ENCODE measurements around the gene POU2AF1.

DNA sequence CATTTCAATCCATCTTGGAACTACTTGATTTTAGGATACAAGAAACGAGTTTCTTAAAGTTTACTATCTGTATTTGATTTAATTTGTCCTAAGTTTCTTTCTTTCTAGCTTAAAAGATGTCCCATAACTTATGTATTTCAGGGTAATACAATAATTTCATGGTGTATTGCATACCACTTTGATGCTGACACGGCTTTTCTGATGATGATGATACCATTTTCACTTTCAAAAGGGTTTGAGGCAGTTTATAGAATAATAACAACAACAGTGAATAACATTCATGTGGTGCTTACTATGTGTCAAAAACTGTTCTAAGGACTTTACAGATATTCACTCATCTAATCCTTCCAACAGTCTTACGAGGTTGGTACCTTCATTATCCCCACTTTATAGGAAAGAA is 33.2 kb upstream of the POU2AF1 start:
- TF ChIP-seq, protein P1, sequence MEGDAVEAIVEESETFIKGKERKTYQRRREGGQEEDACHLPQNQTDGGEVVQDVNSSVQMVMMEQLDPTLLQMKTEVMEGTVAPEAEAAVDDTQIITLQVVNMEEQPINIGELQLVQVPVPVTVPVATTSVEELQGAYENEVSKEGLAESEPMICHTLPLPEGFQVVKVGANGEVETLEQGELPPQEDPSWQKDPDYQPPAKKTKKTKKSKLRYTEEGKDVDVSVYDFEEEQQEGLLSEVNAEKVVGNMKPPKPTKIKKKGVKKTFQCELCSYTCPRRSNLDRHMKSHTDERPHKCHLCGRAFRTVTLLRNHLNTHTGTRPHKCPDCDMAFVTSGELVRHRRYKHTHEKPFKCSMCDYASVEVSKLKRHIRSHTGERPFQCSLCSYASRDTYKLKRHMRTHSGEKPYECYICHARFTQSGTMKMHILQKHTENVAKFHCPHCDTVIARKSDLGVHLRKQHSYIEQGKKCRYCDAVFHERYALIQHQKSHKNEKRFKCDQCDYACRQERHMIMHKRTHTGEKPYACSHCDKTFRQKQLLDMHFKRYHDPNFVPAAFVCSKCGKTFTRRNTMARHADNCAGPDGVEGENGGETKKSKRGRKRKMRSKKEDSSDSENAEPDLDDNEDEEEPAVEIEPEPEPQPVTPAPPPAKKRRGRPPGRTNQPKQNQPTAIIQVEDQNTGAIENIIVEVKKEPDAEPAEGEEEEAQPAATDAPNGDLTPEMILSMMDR (IDR thresholded peaks at IDR 0.05; ENCODE audit: low read length) = no peak
- TF ChIP-seq EZH2phosphoT487 (IDR thresholded peaks at IDR 0.05; ENCODE audit: low read length) (no peak), EZH2 (optimal IDR thresholded peaks at IDR 0.05; ENCODE audit: low read depth, low read length) (no peak)

Measured in MM.1S (cell line).